ENCODE results near the gene DNAH6.

Gene DNAH6

GRCh38 chr2:84515788-84516187 is 510 bp upstream of the DNAH6 start:
- H3K27ac ChIP-seq = no peak overlapping the region

GRCh38 chr2:84519332-84519957 is 3.1 kb downstream of the DNAH6 start:
- Histone ChIP-seq H3K4me1 (ENCODE audit: control insufficient read depth in 1 of 2, insufficient read depth in 1 of 2, low read depth in 1 of 2, low read length in 1 of 2) (peaks cover 0 to 7% of the 10 kb centered on the region in 2 experiments), H3K4me3 (ENCODE audit: low read depth in 1 of 2, low read length in 1 of 2) (no peak overlapping the region), H3K36me3 (no peaks in the 10 kb centered on the region), H3K9me3 (no peaks in the 10 kb centered on the region), H3K27me3 (peaks cover 43% of the 10 kb centered on the region), H3K27ac (no peak overlapping the region)
- TF ChIP-seq CTCF (IDR thresholded peaks at IDR 0.05) = no peak

More at GRCh38 chr2:84515788-84516187, 510 bp upstream of the DNAH6 start:
- no peaks in the 10 kb centered on the region for H3K36me3 ChIP-seq
- H3K4me1 ChIP-seq (ENCODE audit: control insufficient read depth in 1 of 2, insufficient read depth in 1 of 2, low read depth in 1 of 2, low read length in 1 of 2) = peaks cover 0 to 7% of the 10 kb centered on the region in 2 experiments
- TF ChIP-seq CTCF (IDR thresholded peaks at IDR 0.05) = no peak
- H3K27me3 ChIP-seq = peaks cover 43% of the 10 kb centered on the region
- H3K9me3 ChIP-seq = no peaks in the 10 kb centered on the region
- no peak overlapping the region for H3K4me3 ChIP-seq (ENCODE audit: low read depth in 1 of 2, low read length in 1 of 2)

GRCh38 chr2:84526562-84526961 is 10.3 kb downstream of the DNAH6 start:
- no peaks in the 10 kb centered on the region for H3K4me1 ChIP-seq (ENCODE audit: control insufficient read depth in 1 of 2, insufficient read depth in 1 of 2, low read depth in 1 of 2, low read length in 1 of 2)
- H3K4me3 ChIP-seq (ENCODE audit: low read depth in 1 of 2, low read length in 1 of 2) = no peak overlapping the region
- no peak overlapping the region for H3K27ac ChIP-seq
- no peaks in the 10 kb centered on the region for H3K9me3 ChIP-seq
- no peaks in the 10 kb centered on the region for H3K36me3 ChIP-seq
- no peaks in the 10 kb centered on the region for H3K27me3 ChIP-seq
- TF ChIP-seq CTCF (IDR thresholded peaks at IDR 0.05) = no peak

- Histone ChIP-seq H3K9me3 (no peaks in the 10 kb centered on the region), H3K36me3 (no peaks in the 10 kb centered on the region), H3K27me3 (no peaks in the 10 kb centered on the region), H3K27ac (no peak overlapping the region), H3K4me3 (ENCODE audit: low read depth in 1 of 2, low read length in 1 of 2) (no peak overlapping the region), H3K4me1 (ENCODE audit: control insufficient read depth in 1 of 2, insufficient read depth in 1 of 2, low read depth in 1 of 2, low read length in 1 of 2) (no peaks in the 10 kb centered on the region)
- no peak for TF ChIP-seq CTCF (IDR thresholded peaks at IDR 0.05)
Measured at GRCh38 chr2:84527137-84528129, 11.1 kb downstream of the DNAH6 start.

GRCh38 chr2:84532291-84532690 is 16.0 kb downstream of the DNAH6 start:
- Histone ChIP-seq H3K36me3 (no peaks in the 10 kb centered on the region), H3K27me3 (no peaks in the 10 kb centered on the region), H3K4me3 (ENCODE audit: low read depth in 1 of 2, low read length in 1 of 2) (no peak overlapping the region), H3K4me1 (ENCODE audit: control insufficient read depth in 1 of 2, insufficient read depth in 1 of 2, low read depth in 1 of 2, low read length in 1 of 2) (no peaks in the 10 kb centered on the region), H3K9me3 (no peaks in the 10 kb centered on the region), H3K27ac (no peak overlapping the region)
- no peak for TF ChIP-seq CTCF (IDR thresholded peaks at IDR 0.05)
